ENCODE measurements around the gene PAOX. TPM values are rescaled to one million over a fixed set of nuclear protein-coding genes. Genes with fewer than 3 reads are reported as not detected.

PAOX gene
- polyA plus RNA-seq, 1 experiment: 3.1 TPM

DNA sequence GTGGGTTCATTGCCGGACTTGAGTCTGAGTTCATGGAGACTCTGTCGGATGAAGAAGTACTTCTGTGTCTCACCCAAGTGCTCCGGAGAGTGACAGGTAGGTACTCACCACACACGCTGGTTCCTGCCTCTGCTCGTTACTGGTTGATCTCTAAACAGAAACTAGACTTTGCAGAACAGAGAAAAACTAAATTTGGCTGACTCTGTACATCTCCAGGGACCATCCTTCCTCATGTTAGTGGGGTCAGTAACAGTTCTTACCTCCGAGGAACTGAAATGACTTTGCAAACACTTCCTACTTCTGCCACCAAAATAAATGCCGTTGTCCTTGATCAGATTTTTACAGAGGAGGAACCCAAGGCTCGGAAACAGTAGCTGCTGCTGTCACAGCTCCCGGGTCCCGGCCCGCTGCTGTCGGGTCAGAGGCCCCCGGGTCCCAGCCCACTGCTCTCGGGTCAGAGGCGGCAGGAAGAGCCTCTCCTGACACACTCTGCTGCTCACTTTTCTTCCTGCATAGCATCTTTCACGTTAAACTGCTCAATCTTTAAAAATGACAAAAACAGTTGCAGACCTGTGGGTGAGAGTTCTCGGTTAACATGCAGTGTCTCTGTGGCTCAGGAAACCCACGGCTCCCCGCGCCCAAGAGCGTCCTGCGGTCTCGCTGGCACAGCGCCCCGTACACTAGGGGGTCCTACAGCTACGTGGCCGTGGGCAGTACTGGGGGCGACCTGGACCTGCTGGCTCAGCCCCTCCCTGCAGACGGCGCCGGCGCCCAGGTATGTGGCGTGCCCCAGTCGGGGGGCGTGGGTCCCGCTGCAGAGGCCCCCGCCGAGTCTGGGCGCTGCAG, 10.1 kb downstream of the PAOX start:
- no peak for DNase-seq (ENCODE audit: low read depth, low spot score)
- Histone ChIP-seq H3K4me3 (ENCODE audit: low read depth, low read length) (no peak overlapping the region), H3K9me3 (ENCODE audit: control insufficient read depth, insufficient read depth, low read length) (no peaks in the 10 kb centered on the region), H3K27ac (ENCODE audit: low read depth, low read length) (no peak overlapping the region), H3K27me3 (ENCODE audit: control insufficient read depth, insufficient read depth, low read length) (no peaks in the 10 kb centered on the region)
- POLR2A ChIA-PET: no interaction called here
- CTCF ChIA-PET: interaction anchor here (1.4 to 2.4 kb wide), 2 partner anchors 59 to 60 kb away, joined by 5 to 10 read pairs; no protein-coding TSS in a partner anchor
- TF ChIP-seq, protein P1, sequence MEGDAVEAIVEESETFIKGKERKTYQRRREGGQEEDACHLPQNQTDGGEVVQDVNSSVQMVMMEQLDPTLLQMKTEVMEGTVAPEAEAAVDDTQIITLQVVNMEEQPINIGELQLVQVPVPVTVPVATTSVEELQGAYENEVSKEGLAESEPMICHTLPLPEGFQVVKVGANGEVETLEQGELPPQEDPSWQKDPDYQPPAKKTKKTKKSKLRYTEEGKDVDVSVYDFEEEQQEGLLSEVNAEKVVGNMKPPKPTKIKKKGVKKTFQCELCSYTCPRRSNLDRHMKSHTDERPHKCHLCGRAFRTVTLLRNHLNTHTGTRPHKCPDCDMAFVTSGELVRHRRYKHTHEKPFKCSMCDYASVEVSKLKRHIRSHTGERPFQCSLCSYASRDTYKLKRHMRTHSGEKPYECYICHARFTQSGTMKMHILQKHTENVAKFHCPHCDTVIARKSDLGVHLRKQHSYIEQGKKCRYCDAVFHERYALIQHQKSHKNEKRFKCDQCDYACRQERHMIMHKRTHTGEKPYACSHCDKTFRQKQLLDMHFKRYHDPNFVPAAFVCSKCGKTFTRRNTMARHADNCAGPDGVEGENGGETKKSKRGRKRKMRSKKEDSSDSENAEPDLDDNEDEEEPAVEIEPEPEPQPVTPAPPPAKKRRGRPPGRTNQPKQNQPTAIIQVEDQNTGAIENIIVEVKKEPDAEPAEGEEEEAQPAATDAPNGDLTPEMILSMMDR (IDR thresholded peaks at IDR 0.05; ENCODE audit: low read depth, low read length): no peak

DNA sequence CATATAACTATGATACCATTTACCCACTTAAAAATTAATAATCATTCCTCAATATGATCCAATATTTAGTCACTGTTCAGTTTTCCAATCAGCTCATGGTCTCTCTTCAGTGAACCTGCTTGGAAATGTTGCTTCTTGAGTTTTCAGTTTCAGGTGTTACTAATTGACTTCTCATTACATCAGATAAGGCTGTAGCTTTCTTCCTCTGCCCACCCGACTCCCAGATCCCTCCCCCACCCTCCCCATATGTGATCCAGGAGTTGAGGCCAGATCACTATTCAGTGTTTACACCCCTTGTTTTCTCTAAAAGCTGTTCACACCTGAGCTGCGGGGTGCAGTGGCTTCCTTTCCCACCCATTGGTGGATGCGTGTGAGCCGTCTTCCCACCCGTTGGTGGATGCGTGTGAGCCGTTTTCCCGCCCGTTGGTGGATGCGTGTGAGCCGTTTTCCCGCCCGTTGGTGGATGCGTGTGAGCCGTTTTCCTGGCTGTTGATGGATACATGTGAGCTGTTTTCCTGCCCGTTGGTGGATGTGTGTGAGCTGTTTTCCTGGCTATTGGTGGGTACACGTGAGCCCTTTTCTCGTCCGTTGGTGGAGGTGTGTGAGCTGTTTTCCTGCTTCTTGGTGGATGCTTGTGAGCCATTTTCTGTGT, 11.7 kb downstream of the PAOX start:
- no peak for DNase-seq (ENCODE audit: low read depth, low spot score)
- Histone ChIP-seq H3K27ac (ENCODE audit: low read depth, low read length) (no peak overlapping the region), H3K9me3 (ENCODE audit: control insufficient read depth, insufficient read depth, low read length) (no peaks in the 10 kb centered on the region; the same call in 1 of the 2 replicates), H3K4me3 (ENCODE audit: low read depth, low read length) (no peak overlapping the region), H3K27me3 (ENCODE audit: control insufficient read depth, insufficient read depth, low read length) (no peaks in the 10 kb centered on the region)
- TF ChIP-seq, protein P1 (IDR thresholded peaks at IDR 0.05; ENCODE audit: low read depth, low read length): no peak
- CTCF ChIA-PET: interaction anchor here (0.6 to 2.4 kb wide), 2 partner anchors 49 to 61 kb away, joined by 4 to 10 read pairs; no protein-coding TSS in a partner anchor
- POLR2A ChIA-PET: interaction anchor here (0.7 to 1.2 kb wide), 3 partner anchors 12 to 137 kb away, joined by 3 read pairs; partner anchors contain the start of gene PAOX

DNA sequence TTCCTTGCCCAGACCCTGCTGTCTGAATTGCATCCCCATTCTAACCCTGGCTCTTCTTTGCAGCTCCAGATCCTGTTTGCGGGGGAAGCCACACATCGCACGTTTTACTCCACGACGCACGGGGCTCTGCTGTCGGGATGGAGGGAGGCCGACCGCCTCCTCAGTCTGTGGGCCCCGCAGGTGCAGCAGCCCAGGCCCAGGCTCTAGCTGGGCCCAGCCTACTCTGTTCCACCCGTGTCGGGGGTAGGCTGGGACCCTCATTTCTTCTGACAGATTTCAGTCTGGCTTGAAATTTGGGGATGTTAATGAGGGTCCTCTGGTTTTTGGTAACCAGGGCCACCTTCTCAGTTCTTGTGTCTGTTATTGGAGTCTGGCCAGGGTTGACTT, 12.2 kb downstream of the PAOX start:
- no peak for DNase-seq (ENCODE audit: low read depth, low spot score)
- H3K27me3 ChIP-seq (ENCODE audit: control insufficient read depth, insufficient read depth, low read length): no peaks in the 10 kb centered on the region
- ChIA-PET POLR2A (interaction anchor here (0.7 to 1.2 kb wide), 2 partner anchors 12 to 13 kb away, joined by 3 read pairs; partner anchors contain the start of gene PAOX), CTCF (interaction anchor here (0.6 to 2.4 kb wide), 2 partner anchors 48 to 62 kb away, joined by 4 to 10 read pairs; no protein-coding TSS in a partner anchor)
- no peaks in the 10 kb centered on the region; the same call in 1 of the 2 replicates for H3K9me3 ChIP-seq (ENCODE audit: control insufficient read depth, insufficient read depth, low read length)
- H3K27ac ChIP-seq (ENCODE audit: low read depth, low read length): no peak overlapping the region
- no peak overlapping the region for H3K4me3 ChIP-seq (ENCODE audit: low read depth, low read length)
- TF ChIP-seq, protein P1 (IDR thresholded peaks at IDR 0.05; ENCODE audit: low read depth, low read length): no peak

DNA sequence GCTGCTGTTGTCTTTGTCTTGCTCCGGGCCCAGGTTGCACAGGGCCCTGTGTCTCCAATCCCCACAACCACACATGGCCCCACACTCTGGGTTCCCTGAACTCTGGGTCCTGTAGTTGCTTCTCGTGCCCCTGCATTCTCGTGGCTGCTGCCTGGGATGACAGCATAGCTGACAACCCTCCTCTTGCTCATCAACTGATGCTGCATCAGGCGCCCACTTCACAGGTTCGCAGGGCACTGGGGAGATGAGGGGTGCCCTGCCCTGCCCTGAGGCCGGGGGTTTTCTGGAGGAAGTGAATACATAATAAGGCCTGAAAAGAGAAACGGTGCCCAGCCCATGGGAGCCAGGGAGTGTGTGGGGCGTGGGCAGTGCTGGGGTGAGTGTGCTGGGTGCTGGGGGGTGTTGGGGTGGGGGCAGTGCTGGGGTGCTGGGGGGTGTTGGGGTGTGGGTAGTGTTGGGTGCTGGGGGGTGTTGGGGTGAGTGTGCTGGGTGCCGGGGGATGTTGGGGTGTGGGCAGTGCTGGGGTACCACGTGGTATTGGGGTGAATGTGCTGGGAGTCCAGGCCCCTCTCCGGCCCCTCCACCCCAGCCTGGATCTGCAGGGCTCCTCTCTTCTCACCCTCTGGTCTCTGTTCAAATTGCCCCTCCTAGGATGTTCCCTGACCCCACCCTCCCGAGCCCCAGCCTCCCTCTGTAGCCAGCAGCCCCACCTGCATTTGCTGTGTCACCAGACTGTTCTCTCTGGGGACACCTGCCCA, 12.9 kb downstream of the PAOX start:
- TF ChIP-seq, protein P1 (IDR thresholded peaks at IDR 0.05; ENCODE audit: low read depth, low read length): no peak
- H3K27me3 ChIP-seq (ENCODE audit: control insufficient read depth, insufficient read depth, low read length): no peaks in the 10 kb centered on the region
- no peak for DNase-seq (ENCODE audit: low read depth, low spot score)
- no peak overlapping the region for H3K27ac ChIP-seq (ENCODE audit: low read depth, low read length)
- ChIA-PET CTCF (interaction anchor here (2.4 to 2.8 kb wide), 2 partner anchors 62 to 63 kb away, joined by 10 to 11 read pairs; no protein-coding TSS in a partner anchor), POLR2A (interaction anchor here (1.2 kb wide), 1 partner anchor 13 kb away, joined by 3 read pairs; the partner anchor contains the start of gene PAOX)
- H3K9me3 ChIP-seq (ENCODE audit: control insufficient read depth, insufficient read depth, low read length): no peaks in the 10 kb centered on the region; the same call in 1 of the 2 replicates
- no peak overlapping the region for H3K4me3 ChIP-seq (ENCODE audit: low read depth, low read length)
